SK-N-SH treated with all-trans-retinoic acid at 6 μM for 48 hours (cell line): ENCODE results near the gene MRPS18A.

Experiments used
- ATAC-seq: fragments of 200-7000 bp; cut with Tn5 transposase; 3 replicates; pipeline ENCODE4 v1.9.1; 2020; ENCODE audit warnings: mild to moderate bottlenecking, moderate library complexity
- BACH2 ChIP-seq: fragments of 250-450 bp; sonication (Bioruptor Pico); IDR thresholded peaks from 2 replicates; pipeline ENCODE4 v1.9.0; 2021; ENCODE audit warnings: mild to moderate bottlenecking, borderline replicate concordance
- CREB5 ChIP-seq: fragments of 250-450 bp; sonication (Bioruptor Pico); IDR thresholded peaks from 2 replicates; pipeline ENCODE4 v1.5.1; 2020; ENCODE audit warnings: low read depth, mild to moderate bottlenecking, moderate library complexity
- CSDC2 ChIP-seq: fragments of 250-450 bp; sonication (Bioruptor Pico); IDR thresholded peaks from 2 replicates; pipeline ENCODE4 v1.5.0; 2020; ENCODE audit warnings: mild to moderate bottlenecking, moderate library complexity
- CSRNP3 ChIP-seq: fragments of 250-450 bp; sonication (Bioruptor Pico); IDR thresholded peaks from 2 replicates; pipeline ENCODE4 v1.5.1; 2021; ENCODE audit warnings: mild to moderate bottlenecking, moderate library complexity
- ESRRG ChIP-seq: fragments of 250-450 bp; sonication (Bioruptor Pico); IDR thresholded peaks from 2 replicates; pipeline ENCODE4 v1.6.1; 2021; ENCODE audit warnings: mild to moderate bottlenecking
- GLIS3 ChIP-seq: fragments of 250-450 bp; sonication (Bioruptor Pico); IDR thresholded peaks from 2 replicates; pipeline ENCODE4 v1.5.0; 2020; ENCODE audit warnings: mild to moderate bottlenecking, moderate library complexity
- ISL1 ChIP-seq: fragments of 250-450 bp; sonication (Bioruptor Pico); IDR thresholded peaks from 2 replicates; pipeline ENCODE4 v2.1.2; 2022; ENCODE audit warnings: mild to moderate bottlenecking, moderate library complexity
- OSR1 ChIP-seq: fragments of 250-450 bp; sonication (Bioruptor Pico); IDR thresholded peaks from 2 replicates; pipeline ENCODE4 v1.8.0; 2022; ENCODE audit warnings: moderate library complexity, mild to moderate bottlenecking, inconsistent platforms
- POU6F1 ChIP-seq: fragments of 250-450 bp; sonication (Bioruptor Pico); IDR thresholded peaks from 2 replicates; pipeline ENCODE4 v1.8.0; 2021; ENCODE audit warnings: low read depth, mild to moderate bottlenecking, moderate library complexity, borderline replicate concordance
- PPARA ChIP-seq: fragments of 250-450 bp; sonication (Bioruptor Pico); IDR thresholded peaks from 2 replicates; pipeline ENCODE4 v1.5.0; 2020; ENCODE audit warnings: mild to moderate bottlenecking, borderline replicate concordance
- RARB ChIP-seq: fragments of 250-450 bp; sonication (Bioruptor Pico); IDR thresholded peaks from 2 replicates; pipeline ENCODE4 v1.8.0; 2021; ENCODE audit warnings: mild to moderate bottlenecking, moderate library complexity
- SNAI2 ChIP-seq: fragments of 250-450 bp; sonication (Bioruptor Pico); IDR thresholded peaks from 2 replicates; pipeline ENCODE4 v1.5.0; 2020; ENCODE audit warnings: mild to moderate bottlenecking, moderate library complexity
- TCF4 ChIP-seq: fragments of 250-450 bp; sonication (Bioruptor Pico); IDR thresholded peaks from 2 replicates; pipeline ENCODE4 v1.8.0; 2021; ENCODE audit warnings: mild to moderate bottlenecking, moderate library complexity, borderline replicate concordance
- TOX ChIP-seq: fragments of 250-450 bp; sonication (Bioruptor Pico); IDR thresholded peaks from 2 replicates; pipeline ENCODE4 v1.8.0; 2021; ENCODE audit warnings: mild to moderate bottlenecking, moderate library complexity, borderline replicate concordance
- ZFP3 ChIP-seq: fragments of 250-450 bp; sonication (Bioruptor Pico); IDR thresholded peaks from 2 replicates; pipeline ENCODE4 v1.5.0; 2020; ENCODE audit warnings: mild to moderate bottlenecking, moderate library complexity
- ZFP30 ChIP-seq: fragments of 450-650 bp; formaldehyde crosslinking; IDR thresholded peaks from 2 replicates; pipeline ENCODE4 v1.5.0; 2022; ENCODE audit warnings: mild to moderate bottlenecking, moderate library complexity
- ZNF565 ChIP-seq: fragments of 450-650 bp; formaldehyde crosslinking; conservative IDR thresholded peaks from 2 replicates; pipeline ENCODE4 v1.5.0; 2020; ENCODE audit warnings: low read depth, mild to moderate bottlenecking, moderate library complexity
- ZNF70 ChIP-seq: fragments of 450-650 bp; formaldehyde crosslinking; IDR thresholded peaks from 2 replicates; pipeline ENCODE4 v1.5.0; 2020; ENCODE audit warnings: mild to moderate bottlenecking, moderate library complexity
- ZNF8 ChIP-seq: fragments of 450-650 bp; formaldehyde crosslinking; IDR thresholded peaks from 2 replicates; pipeline ENCODE4 v1.5.0; 2020; ENCODE audit warnings: mild to moderate bottlenecking, moderate library complexity

MRPS18A gene

GRCh38 chr6:43730634-43731033, 43.0 kb upstream of the MRPS18A start:
- no peak for ATAC-seq
- TF ChIP-seq GLIS3 (CRISPR knock-in tag) (no peak), ZFP30 (CRISPR knock-in tag) (no peak), ISL1 (CRISPR knock-in tag) (no peak), CSDC2 (CRISPR knock-in tag) (no peak), POU6F1 (CRISPR knock-in tag) (no peak)

GRCh38 chr6:43729537-43729936, 41.9 kb upstream of the MRPS18A start:
- ATAC-seq: no peak
- TF ChIP-seq PPARA (CRISPR knock-in tag) (no peak), TCF4 (no peak), OSR1 (CRISPR knock-in tag) (no peak), GLIS3 (CRISPR knock-in tag) (no peak), CREB5 (CRISPR knock-in tag) (no peak), ZFP30 (CRISPR knock-in tag) (no peak), ZNF70 (CRISPR knock-in tag) (no peak), ZNF8 (CRISPR knock-in tag) (no peak), SNAI2 (no peak), RARB (CRISPR knock-in tag) (no peak)

- no peak for TF ChIP-seq BACH2 (CRISPR knock-in tag)
- no peak for TF ChIP-seq ZNF565 (CRISPR knock-in tag)
- no peak for TF ChIP-seq ZNF70 (CRISPR knock-in tag)
- TF ChIP-seq POU6F1 (CRISPR knock-in tag): no peak
- no peak for TF ChIP-seq ISL1 (CRISPR knock-in tag)
- no peak for TF ChIP-seq CSDC2 (CRISPR knock-in tag)
- TF ChIP-seq TOX (CRISPR knock-in tag): no peak
- no peak for TF ChIP-seq ZNF8 (CRISPR knock-in tag)
- TF ChIP-seq GLIS3 (CRISPR knock-in tag): no peak
- no peak for TF ChIP-seq ESRRG
- no peak for TF ChIP-seq ZFP30 (CRISPR knock-in tag)
- TF ChIP-seq ZFP3: no peak
- ATAC-seq: no peak
Observed at GRCh38 chr6:43728586-43728985, 41.0 kb upstream of the MRPS18A start.

- TF ChIP-seq POU6F1 (CRISPR knock-in tag) (no peak), ISL1 (CRISPR knock-in tag) (no peak), PPARA (CRISPR knock-in tag) (no peak), BACH2 (CRISPR knock-in tag) (no peak), ESRRG (no peak), RARB (CRISPR knock-in tag) (no peak), CREB5 (CRISPR knock-in tag) (no peak), ZFP30 (CRISPR knock-in tag) (no peak), CSDC2 (CRISPR knock-in tag) (no peak), SNAI2 (no peak), CSRNP3 (no peak), ZFP3 (no peak), ZNF565 (CRISPR knock-in tag) (no peak)
- ATAC-seq: no peak
Observed at GRCh38 chr6:43727634-43728033, 40.0 kb upstream of the MRPS18A start.
